PC-3 (cell line): ENCODE measurements around the gene KAZN. TPM values are rescaled to one million over a fixed set of nuclear protein-coding genes. Genes with fewer than 3 reads are reported as not detected.

Experiments used
- ATAC-seq: fragments of 200-7000 bp; cut with Tn5 transposase; 2 replicates; pipeline ENCODE4 v1.9.1; 2020; ENCODE audit warnings: mild to moderate bottlenecking, moderate library complexity
- BruUV-seq: library from RNA; stranded (reverse); fragments of 400-500 nt; replicated peaks from 2 replicates; lab custom pipeline; 2021; lab: Mats Ljungman, UMichigan
- CTCF ChIA-PET: fragments of 300-600 bp; sonication (Branson Sonifier 250); formaldehyde crosslinking; loops from one replicate; lab custom pipeline; 2022; ENCODE audit warnings: antibody characterized with exemption; lab: Charles Lee
- POLR2A ChIA-PET: fragments of 300-600 bp; sonication (Branson Sonifier 250); formaldehyde crosslinking; loops from one replicate; lab custom pipeline; 2022; ENCODE audit warnings: antibody characterized with exemption; ENCODE audit not compliant: unreplicated experiment; lab: Charles Lee
- DNase-seq: peaks from one replicate; pipeline ENCODE4 v3.0.0-alpha.2; 2015
- H2AFZ ChIP-seq: fragments of 300-600 bp; sonication (generic); 2 replicates; pipeline ENCODE4 v1.6.0; 2016; ENCODE audit warnings: antibody characterized with exemption, low read length
- H3F3A ChIP-seq: fragments of 300-600 bp; sonication (generic); one replicate; pipeline ENCODE4 v1.6.0; 2017; ENCODE audit warnings: antibody characterized with exemption, low read length, control low read depth, mild to moderate bottlenecking; ENCODE audit not compliant: unreplicated experiment
- H3K27ac ChIP-seq: fragments of 300-600 bp; sonication (generic); 2 replicates; pipeline ENCODE4 v1.5.1; 2016; ENCODE audit warnings: mild to moderate bottlenecking, low read length
- H3K27me3 ChIP-seq: fragments of 300-600 bp; sonication (generic); 2 replicates; pipeline ENCODE4 v1.6.1; 2016; ENCODE audit warnings: low read length, mixed read lengths
- H3K36me3 ChIP-seq: fragments of 300-600 bp; sonication (generic); 2 replicates; pipeline ENCODE4 v1.6.1; 2016; ENCODE audit warnings: low read depth, mixed run types, low read length, mixed read lengths
- H3K4me1 ChIP-seq: fragments of 300-600 bp; sonication (generic); 2 replicates; pipeline ENCODE4 v1.5.1; 2016; ENCODE audit warnings: low read length; ENCODE audit not compliant: insufficient read depth
- H3K4me2 ChIP-seq: fragments of 300-600 bp; sonication (generic); 2 replicates; pipeline ENCODE4 v1.6.0; 2016; ENCODE audit warnings: low read length
- H3K4me3 ChIP-seq: fragments of 300-600 bp; sonication (generic); 2 replicates; pipeline ENCODE4 v1.5.1; 2016; ENCODE audit warnings: mild to moderate bottlenecking, low read length, mixed read lengths
- H3K79me2 ChIP-seq: fragments of 300-600 bp; sonication (generic); 2 replicates; pipeline ENCODE4 v1.6.1; 2017; ENCODE audit warnings: low read length, mixed read lengths
- H3K9ac ChIP-seq: fragments of 300-600 bp; sonication (generic); 2 replicates; pipeline ENCODE4 v1.6.0; 2016; ENCODE audit warnings: mild to moderate bottlenecking, low read length
- H3K9me2 ChIP-seq: fragments of 300-600 bp; sonication (generic); replicated peaks from 2 replicates; pipeline ENCODE4 v1.6.1; 2016; ENCODE audit warnings: mixed run types, low read length, mixed read lengths
- H3K9me3 ChIP-seq: fragments of 300-600 bp; sonication (generic); 2 replicates; pipeline ENCODE4 v1.6.1; 2016; ENCODE audit warnings: low read length, mixed read lengths
- H4K20me1 ChIP-seq: fragments of 300-600 bp; sonication (generic); 2 replicates; pipeline ENCODE4 v1.6.1; 2016; ENCODE audit warnings: low read length, mixed read lengths
- EZH2 ChIP-seq: fragments of 300-600 bp; sonication (generic); IDR thresholded peaks from one replicate; pipeline ENCODE4 v1.6.1; 2017; ENCODE audit warnings: antibody characterized with exemption, mild to moderate bottlenecking, low read length; ENCODE audit not compliant: unreplicated experiment
- EZH2phosphoT487 ChIP-seq: fragments of 300-600 bp; sonication (generic); IDR thresholded peaks from 2 replicates; pipeline ENCODE4 v1.6.1; 2018; ENCODE audit warnings: mild to moderate bottlenecking, antibody characterized with exemption, low read length, borderline replicate concordance
- intact Hi-C: fragments of 100-400 bp; cut with micrococcal nuclease; formaldehyde crosslinking; loops from 2 replicates; pipeline ENCODE4 v1.9.0; 2023
- total RNA-seq: library from RNA; depleted of rRNA; stranded (reverse); fragments of >200 nt; gene quantifications from 2 replicates; pipeline ENCODE4 v1.2.3, GENCODE V29; 2014
- TF ChIP-seq, protein P1 (sequence below): fragments of 300-600 bp; sonication (generic); conservative IDR thresholded peaks from 2 replicates; pipeline ENCODE4 v1.5.1; 2017; ENCODE audit warnings: antibody characterized with exemption, low read depth, mild to moderate bottlenecking, low read length

KAZN gene
- total RNA-seq, 1 experiment from 2014 or later, result 2.0 TPM

DNA sequence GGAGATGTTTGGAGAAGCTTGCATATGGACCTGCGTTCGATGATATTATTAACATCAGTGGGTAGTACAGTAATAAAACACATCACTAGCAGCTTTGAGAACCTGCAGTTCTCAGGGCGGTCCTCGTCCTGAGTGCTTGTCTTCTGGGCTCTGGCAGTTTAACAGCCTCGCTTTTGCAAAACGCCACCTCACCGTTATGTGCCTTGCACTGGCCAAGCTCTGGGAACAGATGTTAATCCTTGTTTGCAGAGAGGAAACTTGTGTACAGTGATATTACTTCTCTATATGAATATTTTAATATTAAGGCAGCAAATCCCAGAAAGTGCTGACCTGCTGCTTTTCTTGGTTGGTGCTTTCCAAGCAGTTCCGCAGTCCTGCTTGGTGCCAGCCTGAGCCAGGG, 387.7 kb downstream of the KAZN start:
- Histone ChIP-seq H2AFZ (no peak overlapping the region), H3K9me3 (no peaks in the 10 kb centered on the region), H3K4me2 (no peak overlapping the region), H3K9ac (no peak overlapping the region), H3K27ac (no peak overlapping the region), H3K79me2 (no peaks in the 10 kb centered on the region), H3K27me3 (no peaks in the 10 kb centered on the region), H3K4me3 (no peak overlapping the region), H3F3A (no peaks in the 10 kb centered on the region), H3K36me3 (no peaks in the 10 kb centered on the region), H3K4me1 (no peaks in the 10 kb centered on the region), H4K20me1 (no peaks in the 10 kb centered on the region), H3K9me2 (no peaks in the 10 kb centered on the region)
- BruUV-seq, result no TSS peak
- no peak for TF ChIP-seq EZH2
- TF ChIP-seq, protein P1, sequence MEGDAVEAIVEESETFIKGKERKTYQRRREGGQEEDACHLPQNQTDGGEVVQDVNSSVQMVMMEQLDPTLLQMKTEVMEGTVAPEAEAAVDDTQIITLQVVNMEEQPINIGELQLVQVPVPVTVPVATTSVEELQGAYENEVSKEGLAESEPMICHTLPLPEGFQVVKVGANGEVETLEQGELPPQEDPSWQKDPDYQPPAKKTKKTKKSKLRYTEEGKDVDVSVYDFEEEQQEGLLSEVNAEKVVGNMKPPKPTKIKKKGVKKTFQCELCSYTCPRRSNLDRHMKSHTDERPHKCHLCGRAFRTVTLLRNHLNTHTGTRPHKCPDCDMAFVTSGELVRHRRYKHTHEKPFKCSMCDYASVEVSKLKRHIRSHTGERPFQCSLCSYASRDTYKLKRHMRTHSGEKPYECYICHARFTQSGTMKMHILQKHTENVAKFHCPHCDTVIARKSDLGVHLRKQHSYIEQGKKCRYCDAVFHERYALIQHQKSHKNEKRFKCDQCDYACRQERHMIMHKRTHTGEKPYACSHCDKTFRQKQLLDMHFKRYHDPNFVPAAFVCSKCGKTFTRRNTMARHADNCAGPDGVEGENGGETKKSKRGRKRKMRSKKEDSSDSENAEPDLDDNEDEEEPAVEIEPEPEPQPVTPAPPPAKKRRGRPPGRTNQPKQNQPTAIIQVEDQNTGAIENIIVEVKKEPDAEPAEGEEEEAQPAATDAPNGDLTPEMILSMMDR, result no peak
- POLR2A ChIA-PET, result no interaction called here
- DNase-seq (no peak), ATAC-seq (no peak)
- intact Hi-C loops, result no loop called here
- CTCF ChIA-PET, result no interaction called here

DNA sequence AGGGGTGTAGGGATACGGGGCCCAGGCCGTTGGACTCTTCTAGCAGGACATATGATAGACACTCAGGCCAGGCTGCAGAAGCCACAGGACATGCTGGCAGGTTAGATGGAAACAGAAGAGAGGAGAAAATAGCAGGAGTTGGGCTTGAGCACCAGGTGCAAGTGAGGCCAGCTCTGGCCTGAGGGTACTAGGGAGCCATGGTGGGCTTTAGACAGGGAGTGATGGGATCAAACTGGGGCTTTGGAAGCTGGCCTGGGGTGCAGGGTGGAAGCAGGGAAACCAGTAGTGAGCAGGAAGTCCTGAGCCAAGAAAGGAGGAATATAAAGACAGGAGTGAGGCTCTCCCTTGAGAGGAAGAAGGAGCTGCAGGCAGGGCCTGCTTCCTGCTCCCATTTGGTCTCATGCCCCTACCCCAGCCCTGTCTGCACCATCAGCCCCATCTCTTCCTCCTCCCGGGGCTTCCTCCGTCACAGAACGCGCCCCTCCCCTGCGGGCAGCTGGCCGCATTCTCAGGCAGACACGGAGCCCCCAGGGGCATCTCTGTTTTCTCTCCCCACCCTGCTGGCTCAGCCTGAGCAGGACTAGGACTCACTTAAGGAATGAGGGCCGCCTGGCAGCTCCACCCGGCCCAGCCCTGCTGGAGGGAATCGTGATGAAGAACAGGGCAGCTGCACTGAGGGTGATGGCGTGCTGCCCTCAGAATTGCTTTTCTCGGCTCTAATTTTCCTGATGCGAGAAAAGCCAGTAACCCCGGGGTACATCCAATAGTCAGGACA, 389.5 kb downstream of the KAZN start:
- CTCF ChIA-PET, result interaction anchor here (0.5 kb wide), 1 partner anchor 40 kb away, joined by 3 read pairs; no protein-coding TSS in a partner anchor

DNA sequence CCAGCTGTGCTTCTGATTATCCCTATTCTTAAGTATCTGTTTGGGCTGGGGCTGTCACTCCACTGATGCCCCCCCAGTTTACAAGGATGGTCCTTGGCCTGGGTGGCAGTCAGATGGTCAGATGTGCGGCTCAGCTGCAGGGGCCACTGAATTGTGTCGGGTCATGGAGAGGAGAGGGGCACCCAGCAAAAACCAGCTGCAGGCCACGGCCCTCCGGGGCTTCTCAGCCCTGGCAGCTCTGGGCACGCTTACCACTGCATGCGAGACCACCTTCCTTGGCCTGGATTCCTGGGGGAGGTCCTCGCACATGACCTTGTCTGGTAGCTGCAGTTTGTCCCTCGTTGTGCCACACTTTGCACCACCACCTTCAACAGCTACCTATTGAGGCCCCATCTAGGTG, 390.2 kb downstream of the KAZN start:
- Histone ChIP-seq H3K9ac (no peak overlapping the region), H3K27me3 (no peaks in the 10 kb centered on the region), H3K9me2 (no peaks in the 10 kb centered on the region), H3K4me2 (no peak overlapping the region), H4K20me1 (no peaks in the 10 kb centered on the region), H3F3A (no peaks in the 10 kb centered on the region), H3K4me3 (no peak overlapping the region), H3K4me1 (no peaks in the 10 kb centered on the region), H3K36me3 (no peaks in the 10 kb centered on the region), H3K9me3 (no peaks in the 10 kb centered on the region), H2AFZ (no peak overlapping the region), H3K79me2 (no peaks in the 10 kb centered on the region), H3K27ac (no peak overlapping the region)
- ChIA-PET CTCF (interaction anchor here (0.5 kb wide), 1 partner anchor 39 kb away, joined by 3 read pairs; no protein-coding TSS in a partner anchor), POLR2A (no interaction called here)
- intact Hi-C loops, result no loop called here
- ATAC-seq (no peak), DNase-seq (no peak)
- BruUV-seq, result no TSS peak
- TF ChIP-seq, protein P1, result no peak
- no peak for TF ChIP-seq EZH2
- TF ChIP-seq EZH2phosphoT487, result no peak

More for the DNA sequence above, 389.5 kb downstream of the KAZN start:
- no peaks in the 10 kb centered on the region for H3K79me2 ChIP-seq
- POLR2A ChIA-PET, result no interaction called here
- H4K20me1 ChIP-seq, result no peaks in the 10 kb centered on the region
- no peak overlapping the region for H3K4me3 ChIP-seq
- DNase-seq, result no peak
- no peaks in the 10 kb centered on the region for H3K4me1 ChIP-seq
- no peaks in the 10 kb centered on the region for H3K9me2 ChIP-seq
- no peak overlapping the region for H3K9ac ChIP-seq
- H3K27ac ChIP-seq, result no peak overlapping the region
- H3K9me3 ChIP-seq, result no peaks in the 10 kb centered on the region
- no peak overlapping the region for H3K4me2 ChIP-seq
- TF ChIP-seq EZH2phosphoT487, result no peak
- no peak for TF ChIP-seq EZH2
- TF ChIP-seq, protein P1, result no peak
- intact Hi-C loops, result no loop called here
- no TSS peak for BruUV-seq
- H3K36me3 ChIP-seq, result no peaks in the 10 kb centered on the region
- H2AFZ ChIP-seq, result no peak overlapping the region
- ATAC-seq, result no peak
- no peaks in the 10 kb centered on the region for H3F3A ChIP-seq
- no peaks in the 10 kb centered on the region for H3K27me3 ChIP-seq
